Measurements from ENCODE around the gene PHOX2A.
"Not testable (repeated sequence)": the region's sequence is repeated elsewhere in the genome, so short reads cannot be mapped to it uniquely, and the experiment has no call there.

PHOX2A gene

DNA sequence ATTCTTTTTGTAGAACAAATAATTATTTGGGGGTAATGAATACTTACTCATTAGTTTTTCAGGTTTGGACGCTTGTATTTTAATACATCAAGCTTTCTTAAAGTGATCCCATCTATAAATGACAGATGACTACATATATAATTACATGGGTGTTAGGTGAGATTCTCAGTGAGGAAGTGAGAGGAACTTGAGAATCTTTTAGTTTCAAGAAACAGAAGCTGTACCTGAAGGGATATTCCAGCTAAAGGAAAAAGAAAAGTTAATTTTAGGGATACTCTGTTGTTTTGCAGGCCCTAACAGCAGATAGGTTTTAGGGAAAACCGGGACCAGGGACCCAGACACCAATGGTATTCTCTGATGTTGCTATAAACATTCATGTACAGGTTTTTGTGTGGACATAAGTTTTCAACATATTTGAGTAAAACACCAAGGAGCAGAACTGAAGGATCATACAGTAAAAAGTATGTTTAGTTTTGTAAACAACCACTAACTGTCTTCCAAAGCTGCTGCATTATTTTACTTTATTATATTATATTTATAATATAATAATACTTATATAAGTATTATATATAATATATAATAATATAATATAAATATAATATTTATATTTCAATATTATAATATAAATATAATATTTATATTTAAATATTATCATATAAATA is 24.1 kb upstream of the PHOX2A start:
- Histone ChIP-seq H3K4me1 (ENCODE audit: control insufficient read depth in 1 of 2, insufficient read depth in 1 of 2, low read depth in 1 of 2, low read length in 1 of 2) (peaks cover 2 to 7% of the 10 kb centered on the region in 2 experiments), H3K27me3 (peaks cover 32% of the 10 kb centered on the region)

GRCh38 chr11:72266960-72267359 is 23.0 kb upstream of the PHOX2A start:
- not testable (repeated sequence) for H3K4me3 ChIP-seq (ENCODE audit: low read depth in 1 of 2, low read length in 1 of 2); H3K4me1 ChIP-seq (ENCODE audit: control insufficient read depth in 1 of 2, insufficient read depth in 1 of 2, low read depth in 1 of 2, low read length in 1 of 2); H3K36me3 ChIP-seq; H3K27ac ChIP-seq; H3K9me3 ChIP-seq
- H3K27me3 ChIP-seq = peaks cover 40% of the 10 kb centered on the region

More for the DNA sequence above, 24.1 kb upstream of the PHOX2A start:
- Histone ChIP-seq H3K4me3 (ENCODE audit: low read depth in 1 of 2, low read length in 1 of 2) (no peak overlapping the region), H3K27ac (no peak overlapping the region), H3K9me3 (no peaks in the 10 kb centered on the region), H3K36me3 (no peaks in the 10 kb centered on the region)
- TF ChIP-seq CTCF (IDR thresholded peaks at IDR 0.05) = no peak

DNA sequence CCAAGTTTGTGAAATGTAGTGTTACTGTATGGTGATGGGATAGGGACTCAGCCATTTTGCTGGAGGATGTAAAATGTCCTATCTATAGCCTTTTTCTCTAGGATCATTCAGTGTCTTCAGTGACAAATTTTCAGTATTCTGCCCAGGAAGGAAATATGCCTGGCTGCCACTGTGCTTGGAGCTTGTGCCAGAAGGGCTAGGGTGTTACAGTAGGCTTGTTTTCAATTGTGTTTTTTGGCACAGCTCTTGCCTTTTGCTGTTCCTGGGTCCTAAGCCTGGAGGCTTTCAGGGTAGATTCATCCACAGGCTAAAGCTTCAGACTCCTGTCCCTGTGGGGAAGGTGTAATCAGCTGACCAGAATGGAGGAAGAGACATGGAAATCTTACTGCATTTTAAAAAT is 22.0 kb upstream of the PHOX2A start:
- TF ChIP-seq CTCF (IDR thresholded peaks at IDR 0.05) = no peak
- no peak overlapping the region for H3K27ac ChIP-seq
- no peaks in the 10 kb centered on the region for H3K9me3 ChIP-seq
- H3K36me3 ChIP-seq = no peaks in the 10 kb centered on the region
- H3K4me3 ChIP-seq (ENCODE audit: low read depth in 1 of 2, low read length in 1 of 2) = no peak overlapping the region
- H3K27me3 ChIP-seq = peaks cover 45% of the 10 kb centered on the region
- H3K4me1 ChIP-seq (ENCODE audit: control insufficient read depth in 1 of 2, insufficient read depth in 1 of 2, low read depth in 1 of 2, low read length in 1 of 2) = no peaks in the 10 kb centered on the region

- Histone ChIP-seq H3K4me3 (ENCODE audit: low read depth in 1 of 2, low read length in 1 of 2) (no peak overlapping the region), H3K9me3 (no peaks in the 10 kb centered on the region), H3K27ac (no peak overlapping the region), H3K27me3 (peaks cover 50% of the 10 kb centered on the region), H3K36me3 (no peaks in the 10 kb centered on the region), H3K4me1 (ENCODE audit: control insufficient read depth in 1 of 2, insufficient read depth in 1 of 2, low read depth in 1 of 2, low read length in 1 of 2) (no peaks in the 10 kb centered on the region)
- no peak for TF ChIP-seq CTCF (IDR thresholded peaks at IDR 0.05)
These were observed 19.4 kb upstream of the PHOX2A start for GRCh38 chr11:72263361-72263760.

- H3K4me3 ChIP-seq (ENCODE audit: low read depth in 1 of 2, low read length in 1 of 2) = no peak overlapping the region
- H3K4me1 ChIP-seq (ENCODE audit: control insufficient read depth in 1 of 2, insufficient read depth in 1 of 2, low read depth in 1 of 2, low read length in 1 of 2) = no peaks in the 10 kb centered on the region
- TF ChIP-seq CTCF (IDR thresholded peaks at IDR 0.05) = no peak
- no peaks in the 10 kb centered on the region for H3K36me3 ChIP-seq
- no peak overlapping the region for H3K27ac ChIP-seq
- no peaks in the 10 kb centered on the region for H3K9me3 ChIP-seq
- peaks cover 75% of the 10 kb centered on the region for H3K27me3 ChIP-seq
These were observed 16.6 kb upstream of the PHOX2A start for GRCh38 chr11:72260574-72260973.

- H3K36me3 ChIP-seq = no peaks in the 10 kb centered on the region
- TF ChIP-seq CTCF (IDR thresholded peaks at IDR 0.05) = no peak
- H3K4me1 ChIP-seq (ENCODE audit: control insufficient read depth in 1 of 2, insufficient read depth in 1 of 2, low read depth in 1 of 2, low read length in 1 of 2) = no peaks in the 10 kb centered on the region
- no peaks in the 10 kb centered on the region for H3K9me3 ChIP-seq
- no peak overlapping the region for H3K27ac ChIP-seq
- H3K27me3 ChIP-seq = peaks cover 86% of the 10 kb centered on the region
- no peak overlapping the region for H3K4me3 ChIP-seq (ENCODE audit: low read depth in 1 of 2, low read length in 1 of 2)
These were observed 15.5 kb upstream of the PHOX2A start for GRCh38 chr11:72259490-72259889.

Data from neutrophil (primary cell).